OCI-LY3 (cell line): ENCODE measurements around the gene CALD1.

Source experiments
- CTCF ChIP-seq: fragments of 200-600, 300-600 bp; sonication (generic); IDR thresholded peaks from 2 replicates; pipeline ENCODE4 v1.5.1; 2014; ENCODE audit warnings: antibody characterized with exemption, low read length, low read depth
- EZH2phosphoT487 ChIP-seq: fragments of 200-600 bp; shearing (Covaris generic); IDR thresholded peaks from 2 replicates; pipeline ENCODE4 v1.6.1; 2018; ENCODE audit warnings: antibody characterized with exemption, mixed run types, low read depth

GRCh38 chr7:134829380-134829986 lies 50.0 kb downstream of the CALD1 start:
- TF ChIP-seq CTCF (no peak), EZH2phosphoT487 (no peak)
